GM23338 (cell line): ENCODE data around the gene DAND5.

Experiments used
- CTCF ChIP-seq, 2 experiments: fragments of 200-600 bp in 1 of 2; sonication (generic) in 1 of 2; conservative IDR thresholded peaks; 2 replicates each; pipeline versions ENCODE4 v1.5.1 to v1.6.1; 2016 to 2017; ENCODE audit warnings: antibody characterized with exemption in 2 of 2, low read depth in 2 of 2, mild to moderate bottlenecking in 2 of 2, moderate library complexity in 1 of 2
- EZH2phosphoT487 ChIP-seq: fragments of 200-600 bp; sonication (generic); IDR thresholded peaks from one replicate; pipeline ENCODE4 v1.8.1; 2018; ENCODE audit warnings: antibody characterized with exemption; ENCODE audit not compliant: unreplicated experiment

GRCh38 chr19:13001502-13002165, 32.3 kb downstream of the DAND5 start:
- TF ChIP-seq CTCF (conservative IDR thresholded peaks at IDR 0.05; ENCODE audit: low read depth in 2 of 2) (no peak), EZH2phosphoT487 (no peak)
